NK-92 treated with Interleukin-12 subunit alpha and Interleukin-12 subunit beta, amount 100 ng/mL, for 24 hours (cell line): Measurements from ENCODE around the gene COX8A.
A peak's percentile ranks its signal among the peaks of the same experiment; 100 is the strongest.
"Not testable (repeated sequence)": the region's sequence is repeated elsewhere in the genome, so short reads cannot be mapped to it uniquely, and the experiment has no call there.

Experiments used
- DNase-seq: peaks from one replicate; lab custom pipeline; 2025; lab: John Stamatoyannopoulos, UW

The COX8A gene

DNA sequence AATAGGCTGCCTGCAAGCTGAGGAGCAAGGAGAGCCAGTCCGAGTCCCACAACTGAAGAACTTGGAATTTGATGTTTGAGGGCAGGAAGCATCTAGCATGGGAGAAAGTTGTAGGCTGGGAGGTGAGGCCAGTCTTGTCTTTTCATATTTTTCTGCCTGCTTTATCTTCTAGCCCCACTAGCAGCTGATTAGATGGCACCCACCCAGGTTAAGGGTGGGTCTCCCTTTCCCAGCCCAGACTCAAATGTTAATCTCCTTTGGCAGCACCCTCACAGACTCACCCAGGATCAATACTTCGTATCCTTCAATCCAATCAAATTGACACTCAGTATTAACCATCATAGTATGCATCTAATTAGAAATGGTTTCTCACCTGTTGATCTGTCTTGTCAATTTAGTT is 5.0 kb upstream of the COX8A start:
- DNase-seq: no peak

DNA sequence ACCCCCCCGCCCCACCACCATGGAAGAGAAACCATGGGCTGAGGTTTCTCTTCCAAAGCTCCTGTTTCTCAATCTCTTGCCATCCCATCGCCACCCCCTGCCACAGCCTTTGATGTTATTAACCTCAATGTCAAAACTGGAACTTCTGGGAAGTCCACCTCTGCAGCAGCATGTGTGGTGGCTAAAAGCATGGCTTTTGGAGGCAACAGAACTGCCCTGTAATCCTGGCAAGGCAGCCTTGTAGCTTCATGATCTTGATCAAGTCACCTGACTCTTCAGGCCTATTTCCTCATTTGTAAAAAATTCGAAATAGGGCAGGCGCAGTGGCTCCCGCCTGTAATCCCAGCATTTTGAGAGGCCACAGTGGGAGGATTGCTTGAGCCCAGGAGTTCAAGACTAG is 3.5 kb upstream of the COX8A start:
- DNase-seq: no peak

DNA sequence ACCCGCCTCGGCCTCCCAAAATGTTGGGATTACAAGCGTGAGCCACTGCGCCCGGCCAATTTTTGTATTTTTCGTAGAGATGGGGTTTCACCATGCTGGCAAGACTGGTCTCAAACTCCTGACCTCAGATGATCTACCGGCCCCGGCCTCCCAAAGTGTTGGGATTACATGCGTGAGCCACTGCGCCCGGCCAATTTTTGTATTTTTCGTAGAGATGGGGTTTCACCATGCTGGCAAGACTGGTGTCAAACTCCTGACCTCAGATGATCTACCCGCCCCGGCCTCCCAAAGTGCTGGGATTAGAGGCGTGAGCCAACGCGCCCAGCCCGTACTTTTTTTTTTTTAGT is 535 bp upstream of the COX8A start:
- not testable (repeated sequence) for DNase-seq

DNA sequence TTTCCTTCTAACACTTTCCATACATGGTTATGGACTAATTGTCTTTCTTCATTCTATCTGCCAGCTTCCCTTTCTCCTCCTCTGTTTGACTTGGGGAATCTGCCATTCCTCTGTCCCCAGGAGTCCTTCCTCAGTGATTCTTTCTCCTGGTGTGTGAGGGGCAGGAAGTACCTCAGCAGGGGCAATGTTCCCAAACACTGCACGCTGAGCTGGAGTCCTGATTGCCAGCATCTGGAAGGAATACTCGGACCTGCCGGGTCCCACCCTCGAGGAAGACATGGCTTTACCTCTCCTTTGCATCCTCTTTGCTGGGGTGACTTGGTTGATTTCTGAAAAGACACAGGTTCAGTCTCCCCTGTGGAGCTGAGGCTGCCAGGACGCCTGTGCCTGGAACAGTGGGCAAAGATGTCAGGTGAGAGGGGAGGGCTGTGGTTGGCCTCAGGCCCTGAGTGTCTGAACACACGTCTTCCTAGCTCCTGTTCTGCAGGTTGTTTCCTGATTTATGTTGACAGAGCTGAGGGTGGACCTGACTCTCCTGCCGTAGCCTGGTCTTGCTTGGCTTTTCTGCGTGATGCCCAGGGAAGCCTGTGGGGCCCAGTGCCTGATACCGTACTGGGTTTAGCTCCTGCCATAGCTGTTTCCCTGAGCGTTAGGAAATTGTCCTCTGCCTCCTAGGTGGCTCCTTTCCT is 4.3 kb downstream of the COX8A start:
- no peak for DNase-seq

DNA sequence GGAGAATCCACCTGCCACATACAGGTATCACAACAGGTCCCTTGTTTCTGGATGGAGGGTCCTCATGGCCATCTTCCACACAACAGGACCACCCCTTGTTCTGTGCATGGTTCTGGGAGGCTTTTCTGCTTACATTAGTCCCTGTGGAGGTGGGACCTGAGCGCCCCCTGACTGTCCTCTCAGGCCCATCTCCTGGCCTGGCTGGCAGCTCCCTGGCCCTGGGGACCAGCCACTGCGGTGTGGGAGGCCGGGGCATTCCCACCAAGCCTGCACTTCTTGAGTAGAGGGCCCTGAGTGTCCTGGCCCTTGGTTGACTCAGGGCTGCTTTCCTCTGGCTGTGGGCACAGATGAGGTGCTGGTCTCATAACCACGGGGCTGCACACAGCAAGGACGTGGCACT is 5.0 kb downstream of the COX8A start:
- DNase-seq: no peak

DNA sequence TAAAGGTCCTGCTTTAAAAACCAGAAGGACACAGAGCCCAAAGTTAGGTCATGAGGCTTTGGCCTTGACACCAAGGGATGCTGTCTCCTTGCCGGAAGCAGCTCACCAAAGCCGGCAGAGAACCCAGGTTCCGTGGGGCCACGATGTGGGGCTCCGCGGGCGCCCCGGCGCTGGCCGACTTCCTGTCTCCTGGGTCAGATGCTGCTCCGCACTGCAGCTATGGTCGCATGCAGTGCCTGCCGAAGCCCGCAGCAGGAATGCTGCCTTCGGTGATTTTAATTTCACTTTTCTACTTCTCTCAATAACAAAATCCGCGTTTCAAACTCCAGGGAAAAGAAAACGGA is 11.4 kb downstream of the COX8A start:
- peak; percentile 59 for DNase-seq

DNA sequence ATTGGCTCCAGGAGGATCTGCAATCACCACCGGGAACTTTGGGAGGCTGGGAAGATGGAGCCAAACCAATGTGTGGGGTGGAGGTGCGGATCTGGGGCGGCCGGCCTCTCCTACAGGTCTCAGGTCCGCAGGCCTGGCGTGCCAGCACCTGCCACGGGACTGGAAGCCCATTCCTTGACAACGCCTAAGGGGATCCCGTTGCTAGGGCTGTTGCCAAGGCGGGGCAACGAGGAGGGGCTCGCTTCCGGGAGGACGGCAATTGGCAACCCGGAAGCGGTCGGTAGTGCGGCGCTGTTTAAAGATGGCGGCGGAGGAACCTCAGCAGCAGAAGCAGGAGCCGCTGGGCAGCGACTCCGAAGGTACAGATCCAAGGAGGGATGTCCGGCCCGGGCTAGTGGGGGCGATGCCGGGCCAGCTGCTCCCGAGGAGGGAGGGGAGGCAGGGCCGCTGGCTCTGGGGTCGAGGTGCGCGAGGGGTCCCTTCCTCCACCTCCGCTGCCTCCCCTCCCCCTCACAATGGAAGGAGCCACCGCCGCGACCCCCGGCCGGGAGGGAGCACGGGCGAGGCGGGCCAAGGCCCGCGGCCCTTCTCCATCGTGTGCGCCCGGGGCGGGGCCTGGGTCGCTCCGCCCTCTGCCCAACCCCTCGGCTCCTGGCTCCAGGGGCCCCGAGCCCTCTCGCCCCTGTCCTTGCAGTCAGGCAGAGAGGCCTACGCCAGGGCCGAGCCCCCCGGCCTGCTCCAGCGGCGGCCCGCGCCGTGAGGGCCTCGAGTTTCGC is 11.9 kb downstream of the COX8A start, which contains the start of gene OTUB1:
Gene OTUB1, plus strand, starts transcription at position 283 of the 776 bp plus-strand sequence. Its CDS starts 19 bp downstream, at position 302.
- peak; percentile 82 for DNase-seq

DNA sequence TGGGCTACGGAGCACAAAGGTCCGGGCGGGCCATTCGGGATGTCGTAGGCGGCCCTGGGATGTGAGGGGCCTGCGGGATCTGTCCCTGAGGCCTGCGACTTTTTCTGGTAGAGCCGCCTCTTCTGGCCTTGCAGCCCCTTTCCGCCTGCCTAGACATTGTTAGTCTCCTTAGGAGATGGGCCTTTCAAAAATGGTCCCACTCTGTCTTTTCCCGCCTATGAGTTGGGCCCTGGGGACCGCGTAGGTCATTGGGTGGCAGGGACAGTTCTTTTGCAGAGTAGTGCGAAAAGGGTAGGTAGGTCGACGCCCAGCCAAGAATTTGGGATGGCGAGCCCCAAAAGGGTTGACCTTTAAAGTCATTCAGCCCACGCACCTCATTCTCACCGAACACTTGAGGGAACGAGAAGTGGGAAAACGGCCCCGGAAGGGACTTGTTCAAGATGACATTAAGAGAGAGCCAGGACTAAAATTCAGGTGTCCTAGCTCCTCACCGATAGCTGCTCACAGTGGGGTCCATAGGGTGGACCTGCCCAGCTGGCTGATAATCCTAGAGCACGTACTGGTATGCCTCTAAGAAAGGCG is 12.6 kb downstream of the COX8A start:
- no peak for DNase-seq

DNA sequence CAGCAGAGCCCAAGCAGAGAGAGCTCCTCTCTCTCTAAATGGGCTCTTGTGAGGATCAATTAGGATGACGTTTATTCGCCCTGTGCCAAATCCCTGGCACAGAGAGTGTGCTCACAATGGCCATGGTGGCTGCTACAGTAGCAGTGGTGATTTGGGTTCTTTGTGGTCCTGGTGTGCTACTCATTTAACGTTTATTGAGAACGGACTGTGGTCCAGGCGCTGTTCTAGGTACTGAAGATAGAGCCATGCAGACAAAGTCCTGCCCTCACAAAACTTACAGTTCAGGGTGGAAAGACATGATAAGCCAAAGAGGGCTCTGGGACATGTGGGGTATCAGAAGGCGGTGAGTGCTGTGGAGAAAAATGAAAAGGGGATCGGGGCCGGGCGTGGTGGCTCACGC is 17.1 kb downstream of the COX8A start:
- DNase-seq: no peak

DNA sequence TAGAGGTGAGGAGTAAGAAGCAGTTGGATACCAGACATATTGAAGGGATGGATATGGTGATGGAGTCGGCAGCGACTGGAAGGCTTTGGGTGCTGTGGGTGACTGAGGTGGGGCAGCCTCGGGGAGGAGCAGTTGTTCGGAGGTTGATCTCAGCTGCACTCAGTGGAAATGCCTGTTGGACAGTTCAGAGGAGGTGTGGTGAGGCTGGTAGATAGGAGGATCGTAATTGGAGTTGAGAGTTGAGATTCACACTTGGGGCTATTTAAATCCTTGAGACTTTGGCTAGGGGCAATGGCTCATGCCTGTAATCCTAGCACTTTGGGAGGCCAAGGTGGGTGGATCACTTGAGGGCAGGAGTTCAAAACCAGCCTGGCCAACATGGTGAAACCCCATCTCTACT is 18.7 kb downstream of the COX8A start:
- DNase-seq: no peak

DNA sequence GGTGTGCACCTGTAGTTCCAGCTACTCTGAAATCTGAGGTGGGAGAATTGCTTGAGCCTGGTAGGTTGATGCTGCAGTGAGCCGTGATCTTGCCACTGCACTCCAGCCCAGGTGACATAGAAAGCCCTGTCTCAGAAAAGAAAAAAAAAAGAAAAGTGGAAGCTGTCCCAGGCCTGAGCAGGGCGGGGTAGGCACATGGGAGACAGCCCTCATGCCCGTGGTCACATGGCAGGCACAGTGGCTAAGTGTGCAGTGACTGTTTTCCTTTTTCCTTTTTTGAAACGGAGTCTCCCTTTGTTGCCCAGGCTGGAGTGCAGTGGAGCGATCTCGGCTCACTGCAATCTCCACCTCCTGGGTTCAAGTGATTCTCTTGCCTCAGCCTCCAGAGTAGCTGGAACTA is 19.6 kb downstream of the COX8A start:
- DNase-seq: no peak

DNA sequence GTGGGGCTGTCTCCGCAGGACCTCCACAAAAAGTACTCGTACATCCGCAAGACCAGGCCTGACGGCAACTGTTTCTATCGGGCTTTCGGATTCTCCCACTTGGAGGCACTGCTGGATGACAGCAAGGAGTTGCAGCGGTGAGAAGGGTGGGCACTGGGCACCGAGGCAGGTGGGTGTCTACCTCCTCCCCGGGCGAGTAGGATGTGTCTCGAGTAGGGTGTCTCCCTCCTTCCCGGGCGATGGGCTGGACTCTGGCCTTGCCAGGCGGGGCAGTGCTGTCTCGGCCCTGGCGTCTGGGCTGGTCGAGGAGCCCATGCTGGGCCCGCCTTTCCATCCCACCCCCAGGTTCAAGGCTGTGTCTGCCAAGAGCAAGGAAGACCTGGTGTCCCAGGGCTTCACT is 22.1 kb downstream of the COX8A start:
- no peak for DNase-seq

DNA sequence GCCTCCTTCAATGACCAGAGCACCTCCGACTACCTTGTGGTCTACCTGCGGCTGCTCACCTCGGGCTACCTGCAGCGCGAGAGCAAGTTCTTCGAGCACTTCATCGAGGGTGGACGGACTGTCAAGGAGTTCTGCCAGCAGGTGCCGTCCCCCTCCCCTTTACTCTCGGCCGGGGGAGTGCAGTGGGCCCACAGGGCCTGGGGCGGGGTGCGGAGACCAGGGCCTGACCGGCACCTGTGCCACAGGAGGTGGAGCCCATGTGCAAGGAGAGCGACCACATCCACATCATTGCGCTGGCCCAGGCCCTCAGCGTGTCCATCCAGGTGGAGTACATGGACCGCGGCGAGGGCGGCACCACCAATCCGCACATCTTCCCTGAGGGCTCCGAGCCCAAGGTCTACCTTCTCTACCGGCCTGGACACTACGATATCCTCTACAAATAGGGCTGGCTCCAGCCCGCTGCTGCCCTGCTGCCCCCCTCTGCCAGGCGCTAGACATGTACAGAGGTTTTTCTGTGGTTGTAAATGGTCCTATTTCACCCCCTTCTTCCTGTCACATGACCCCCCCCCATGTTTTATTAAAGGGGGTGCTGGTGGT is 22.8 kb downstream of the COX8A start:
- DNase-seq: no peak

DNA sequence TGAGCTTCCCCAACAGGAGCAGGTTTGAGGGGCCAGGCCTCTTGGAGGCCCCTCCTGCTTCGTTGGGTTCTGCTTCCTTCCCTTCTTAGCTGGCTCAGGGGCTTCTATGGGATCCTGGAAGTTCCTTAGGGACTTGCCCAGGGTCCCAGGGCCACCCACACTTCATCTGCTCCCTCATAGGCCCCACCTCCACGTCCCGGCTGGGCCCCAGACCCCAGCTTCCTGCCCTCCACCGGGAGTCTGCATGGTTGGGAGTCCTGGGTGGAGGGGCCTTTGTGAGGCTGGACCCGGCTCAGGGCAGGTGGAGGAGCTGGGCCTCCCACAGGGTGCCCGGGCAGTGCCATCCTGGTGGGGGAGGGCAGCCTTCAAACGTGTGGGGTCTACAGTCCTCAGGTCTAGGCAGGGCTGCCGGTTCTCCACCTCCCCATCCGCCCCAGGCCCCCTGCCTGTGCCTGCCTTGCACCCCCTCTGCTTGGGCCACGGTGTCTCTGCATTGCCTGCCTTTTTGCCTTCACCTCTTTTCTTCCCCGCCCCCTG is 23.4 kb downstream of the COX8A start:
- no peak for DNase-seq

DNA sequence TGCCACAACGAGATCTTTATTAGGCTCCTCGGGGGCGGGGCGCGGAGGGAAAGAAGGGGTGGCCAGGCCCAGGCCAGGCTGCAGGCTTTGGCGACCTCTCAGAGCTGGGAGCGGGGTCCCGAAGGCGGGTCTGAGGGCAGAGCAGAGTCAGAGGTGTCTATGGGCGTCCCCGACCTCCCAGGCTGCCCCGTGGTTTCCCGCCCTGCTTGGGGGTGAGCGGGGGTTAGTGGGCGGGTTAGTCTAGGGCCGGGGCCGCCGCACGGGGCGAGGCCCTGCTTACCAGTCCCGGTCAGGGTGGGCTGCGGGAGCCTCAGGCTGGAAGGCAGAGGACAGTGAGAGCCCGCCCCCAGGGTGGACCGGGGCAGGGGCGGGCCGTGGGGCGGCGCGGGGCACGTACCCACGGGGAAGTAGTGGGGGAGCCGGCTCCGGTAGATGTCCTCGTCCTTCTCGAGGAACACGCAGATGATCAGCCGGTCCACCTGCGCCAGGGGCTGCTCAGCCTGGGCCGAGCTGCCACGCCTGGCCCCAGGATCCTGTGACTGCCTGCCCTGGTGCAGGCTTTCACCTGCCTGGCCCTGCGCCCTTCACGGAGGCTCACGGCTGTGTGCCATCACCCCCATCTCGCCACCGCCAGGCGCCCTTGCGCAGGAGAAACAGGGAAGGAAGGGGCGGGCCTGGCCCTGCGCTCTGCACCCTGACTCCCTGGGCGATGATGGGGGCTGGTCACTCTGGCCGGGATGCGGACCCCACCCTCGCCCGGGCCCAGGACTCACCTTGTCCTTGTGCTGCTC is 24.3 kb downstream of the COX8A start:
- no peak for DNase-seq

DNA sequence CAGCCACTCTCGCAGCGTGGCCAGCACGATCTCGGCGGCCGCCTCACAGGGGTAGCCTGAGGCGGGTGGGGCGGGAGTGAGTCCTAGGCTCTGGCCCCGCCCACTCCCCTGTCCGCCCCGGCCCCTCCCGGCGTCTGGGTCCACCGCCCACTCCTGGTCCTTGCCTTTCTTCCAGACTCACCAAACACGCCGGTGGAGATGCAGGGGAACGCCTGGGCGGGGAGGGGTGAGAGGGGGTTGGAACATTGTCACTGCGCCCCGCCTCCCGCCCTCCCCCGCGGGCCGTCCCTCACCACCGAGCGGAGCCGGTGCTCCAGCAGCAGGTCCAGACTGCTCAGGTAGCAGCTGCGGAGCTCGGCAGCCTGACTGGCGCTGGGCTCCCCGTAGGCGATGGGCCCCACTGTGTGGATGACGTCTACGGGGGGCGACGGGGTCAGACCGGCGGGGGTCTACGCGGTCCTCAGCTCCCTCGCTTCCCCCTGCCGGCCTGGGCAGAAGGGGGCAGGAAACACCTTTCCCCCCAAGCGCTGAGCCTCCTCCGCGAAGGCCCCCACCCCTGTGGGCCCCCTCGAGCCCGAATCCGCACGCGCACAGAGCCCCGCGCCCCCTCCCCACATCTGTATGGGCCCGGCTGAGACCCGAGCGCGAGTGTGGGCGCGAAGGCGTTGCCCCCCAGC is 25.1 kb downstream of the COX8A start:
- DNase-seq: no peak

DNA sequence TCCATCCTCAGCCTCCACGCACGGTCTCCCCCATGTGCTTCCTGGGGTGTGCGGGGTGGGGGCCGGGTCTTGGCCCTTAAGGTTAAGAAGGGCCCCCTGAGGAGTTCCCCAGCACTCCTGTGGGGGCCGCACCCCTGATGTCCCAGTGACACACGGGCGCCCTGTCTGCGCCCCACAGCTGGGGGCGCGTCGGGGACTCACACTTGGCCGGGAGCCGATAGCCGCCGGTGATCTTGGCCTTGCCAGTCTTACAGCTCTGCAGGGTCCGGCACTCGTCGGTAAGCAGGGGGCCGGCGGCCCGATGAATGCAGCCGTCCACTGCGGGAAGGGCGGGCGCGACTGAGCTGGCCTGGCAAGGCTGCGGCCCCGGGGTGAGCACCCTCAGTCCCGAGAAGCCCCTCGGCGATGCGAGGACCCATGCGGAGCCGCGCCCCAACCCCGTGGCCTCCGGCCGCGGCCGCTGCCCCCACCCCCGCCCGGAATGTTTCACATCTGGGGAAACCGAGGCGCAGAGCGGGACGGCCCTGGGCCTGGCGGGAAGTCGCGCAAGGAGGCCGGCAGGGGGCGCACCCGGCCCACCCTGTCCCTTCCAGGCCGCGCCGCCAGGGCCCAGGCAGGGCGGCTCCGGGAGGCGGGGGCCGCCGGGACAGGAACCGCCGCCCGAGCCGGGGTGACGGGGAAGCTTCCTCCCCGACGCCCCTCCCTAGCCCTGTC is 25.8 kb downstream of the COX8A start:
- DNase-seq: no peak

DNA sequence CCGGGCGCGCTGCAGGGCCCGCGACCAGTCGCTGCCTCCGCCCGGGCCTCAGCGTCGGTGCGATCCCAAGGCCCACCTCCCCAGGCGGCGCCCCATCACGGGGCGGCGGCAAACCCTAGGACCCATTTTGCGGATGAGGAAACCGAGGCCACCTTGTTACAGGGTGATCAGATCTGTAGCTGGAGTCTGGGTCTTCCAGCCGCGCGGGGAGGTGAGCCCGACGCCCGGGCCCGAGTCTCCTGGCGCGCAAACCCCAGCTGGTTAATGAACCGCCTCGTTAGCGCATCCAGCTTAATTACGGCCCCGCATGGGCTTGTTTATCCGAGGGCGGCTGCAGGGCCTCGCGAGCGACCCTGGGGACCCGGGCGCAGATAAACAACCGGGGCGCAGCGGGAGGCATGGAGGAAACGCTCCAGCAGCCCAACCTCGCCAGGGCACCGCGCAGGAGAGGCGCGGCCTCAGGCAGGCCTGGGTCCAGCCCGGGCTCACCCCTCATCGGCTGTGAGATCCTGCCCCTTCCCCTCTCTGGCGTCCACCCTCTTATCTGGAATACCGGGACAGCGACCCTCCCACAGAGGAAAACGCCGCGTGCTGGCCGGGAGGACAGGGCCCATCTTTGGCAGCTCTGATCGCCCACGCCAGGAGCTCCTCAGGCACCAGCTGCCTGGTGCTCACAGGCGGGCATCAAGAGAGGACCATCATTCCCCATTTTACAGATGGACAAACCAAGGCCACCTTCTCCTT is 26.5 kb downstream of the COX8A start:
- DNase-seq: no peak

DNA sequence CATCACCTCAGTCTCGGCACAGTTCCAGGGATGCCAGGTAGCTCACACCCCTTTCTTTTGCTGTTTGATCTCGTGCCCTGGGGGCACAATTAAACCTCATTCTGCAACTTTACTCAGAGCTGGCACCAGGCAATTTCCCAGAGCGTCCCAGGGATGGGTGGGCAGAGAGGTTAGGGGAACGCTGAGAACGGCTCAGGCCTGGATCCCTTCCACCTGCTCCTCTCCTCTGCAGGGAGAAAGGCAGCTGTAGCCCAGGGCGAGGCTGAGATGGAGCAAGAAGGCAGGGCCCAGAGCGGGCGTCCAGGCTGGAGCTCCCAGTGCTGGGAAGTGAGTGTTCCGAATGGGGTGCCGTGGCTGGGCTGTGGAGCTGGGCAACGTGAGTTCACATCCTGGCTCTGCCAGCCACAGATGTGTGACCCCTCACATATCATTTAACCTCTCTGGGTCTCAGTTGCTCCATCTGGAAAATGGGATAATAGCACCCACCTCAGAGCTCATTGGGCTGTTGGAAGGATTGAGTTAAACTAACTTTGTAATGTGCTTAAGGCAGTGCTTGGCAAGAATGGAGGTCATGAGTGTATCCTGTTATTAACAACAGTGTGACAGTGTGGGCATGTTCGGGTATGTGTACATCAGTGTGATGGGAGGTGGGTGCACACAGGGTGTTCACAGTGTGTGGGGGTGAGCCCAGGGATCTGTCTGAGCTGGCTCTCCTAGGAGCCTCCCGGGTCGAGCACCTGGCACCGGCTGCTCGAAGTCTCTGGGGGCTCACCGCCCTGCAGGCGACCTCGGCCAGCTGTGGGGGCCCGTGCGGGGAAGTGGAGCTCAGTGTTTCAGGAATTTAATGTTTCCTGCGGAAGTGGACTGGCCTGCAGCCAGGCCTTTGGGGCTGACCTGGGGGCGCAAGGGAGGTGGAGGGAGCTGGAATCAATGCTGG is 27.3 kb downstream of the COX8A start:
- DNase-seq: no peak
